Measurements from ENCODE around the gene POLDIP3.

POLDIP3 gene

GRCh38 chr22:42642806-42643633 is 28.3 kb upstream of the POLDIP3 start:
- no peak for FAIRE-seq

- FAIRE-seq = no peak
These were observed 27.2 kb upstream of the POLDIP3 start for GRCh38 chr22:42641801-42642413.

GRCh38 chr22:42639541-42640241 is 25.0 kb upstream of the POLDIP3 start:
- no peak for FAIRE-seq

- no peak for FAIRE-seq
These were observed 22.9 kb upstream of the POLDIP3 start for GRCh38 chr22:42637555-42637954.

GRCh38 chr22:42636506-42636905 is 21.8 kb upstream of the POLDIP3 start:
- no peak for FAIRE-seq

GRCh38 chr22:42635531-42635930 is 20.8 kb upstream of the POLDIP3 start:
- FAIRE-seq = no peak

GRCh38 chr22:42633013-42633412 is 18.3 kb upstream of the POLDIP3 start:
- no peak for FAIRE-seq

GRCh38 chr22:42632096-42632495 is 17.4 kb upstream of the POLDIP3 start:
- FAIRE-seq = no peak

- FAIRE-seq = no peak
These were observed 16.4 kb upstream of the POLDIP3 start for GRCh38 chr22:42630901-42631602.

- no peak for FAIRE-seq
These were observed 15.5 kb upstream of the POLDIP3 start for GRCh38 chr22:42630211-42630610.

GRCh38 chr22:42627981-42628380 is 13.3 kb upstream of the POLDIP3 start:
- FAIRE-seq = no peak

GRCh38 chr22:42626951-42627625 is 12.4 kb upstream of the POLDIP3 start:
- FAIRE-seq = no peak

GRCh38 chr22:42626431-42626830 is 11.7 kb upstream of the POLDIP3 start:
- no peak for FAIRE-seq

GRCh38 chr22:42625416-42625815 is 10.7 kb upstream of the POLDIP3 start:
- FAIRE-seq = no peak

- no peak for FAIRE-seq
These were observed 9.9 kb upstream of the POLDIP3 start for GRCh38 chr22:42624551-42625106.

GRCh38 chr22:42623756-42624441 is 9.2 kb upstream of the POLDIP3 start:
- FAIRE-seq = no peak

- no peak for FAIRE-seq
These were observed 8.6 kb upstream of the POLDIP3 start for GRCh38 chr22:42623301-42623751.

GRCh38 chr22:42622061-42622710 is 7.5 kb upstream of the POLDIP3 start:
- FAIRE-seq = no peak

GRCh38 chr22:42621505-42622002 is 6.9 kb upstream of the POLDIP3 start:
- peak; percentile 34 for FAIRE-seq

GRCh38 chr22:42620084-42620483 is 5.4 kb upstream of the POLDIP3 start:
- FAIRE-seq = no peak
